ENCODE data around the gene SPIN2A.
"Not testable (repeated sequence)": the region's sequence is repeated elsewhere in the genome, so short reads cannot be mapped to it uniquely, and the experiment has no call there.

Gene SPIN2A

GRCh38 chrX:57137073-57137472 is at the start of gene SPIN2A:
TSS of gene SPIN2A (minus strand) at chrX:57137397. CDS start at chrX:57136597, 800 bp downstream.
- DNase-seq, result not testable (repeated sequence)

GRCh38 chrX:57178605-57179004 is 41.4 kb upstream of the SPIN2A start:
- no peak for DNase-seq

- no peak for DNase-seq
Observed at GRCh38 chrX:57177070-57177469, 39.9 kb upstream of the SPIN2A start.

- DNase-seq, result no peak
Observed at GRCh38 chrX:57172544-57172943, 35.3 kb upstream of the SPIN2A start.

GRCh38 chrX:57156397-57157049 is 19.3 kb upstream of the SPIN2A start:
- DNase-seq, result no peak

- DNase-seq, result no peak
Observed at GRCh38 chrX:57155171-57155570, 18.0 kb upstream of the SPIN2A start.

GRCh38 chrX:57152222-57152621 is 15.0 kb upstream of the SPIN2A start:
- DNase-seq, result not testable (repeated sequence)

- DNase-seq, result no peak
Observed at GRCh38 chrX:57138674-57139073, 1.5 kb upstream of the SPIN2A start.

GRCh38 chrX:57137501-57137900 is 304 bp upstream of the SPIN2A start:
- no peak for DNase-seq

- DNase-seq, result not testable (repeated sequence)
Observed at GRCh38 chrX:57136589-57136988, 608 bp downstream of the SPIN2A start.

GRCh38 chrX:57135287-57135686 is 1.9 kb downstream of the SPIN2A start:
- no peak for DNase-seq

GRCh38 chrX:57134702-57135101 is 2.5 kb downstream of the SPIN2A start:
- no peak for DNase-seq

GRCh38 chrX:57133706-57134105 is 3.5 kb downstream of the SPIN2A start:
- DNase-seq, result no peak

- DNase-seq, result not testable (repeated sequence)
Observed at GRCh38 chrX:57133284-57133683, 3.9 kb downstream of the SPIN2A start.

GRCh38 chrX:57132046-57132445 is 5.2 kb downstream of the SPIN2A start:
- DNase-seq, result no peak

GRCh38 chrX:57121816-57122215 is 15.4 kb downstream of the SPIN2A start:
- DNase-seq, result no peak

GRCh38 chrX:57121162-57121755 is 15.9 kb downstream of the SPIN2A start, which contains the start of gene SPIN2B:
TSS of gene SPIN2B (minus strand) at chrX:57121548.
- DNase-seq, result peak; percentile 30

- not testable (repeated sequence) for DNase-seq
Observed at GRCh38 chrX:57120619-57121161, 16.5 kb downstream of the SPIN2A start.

- DNase-seq, result no peak
Observed at GRCh38 chrX:57119416-57119815, 17.8 kb downstream of the SPIN2A start.

GRCh38 chrX:57117566-57117965 is 19.6 kb downstream of the SPIN2A start:
- not testable (repeated sequence) for DNase-seq

- no peak for DNase-seq
Observed at GRCh38 chrX:57104921-57105398, 32.2 kb downstream of the SPIN2A start.

GRCh38 chrX:57104406-57104805 is 32.8 kb downstream of the SPIN2A start:
- DNase-seq, result no peak

GRCh38 chrX:57103489-57103888 is 33.7 kb downstream of the SPIN2A start:
- DNase-seq, result no peak

- DNase-seq, result not testable (repeated sequence)
Observed at GRCh38 chrX:57102918-57103317, 34.3 kb downstream of the SPIN2A start.

Data from amniotic stem cell (primary cell).